Measurements from ENCODE around the gene MTCL1. TPM values are rescaled to one million over a fixed set of nuclear protein-coding genes. Genes with fewer than 3 reads are reported as not detected.

MTCL1 gene
- total RNA-seq, 1 donor from 2014 or later = 57.3 TPM

GRCh38 chr18:8792688-8793316 lies 87.4 kb downstream of the MTCL1 start:
- no peak for DNase-seq (ENCODE audit: low spot score)

GRCh38 chr18:8793445-8794155 lies 88.2 kb downstream of the MTCL1 start:
- no peak for DNase-seq (ENCODE audit: low spot score)

DNA sequence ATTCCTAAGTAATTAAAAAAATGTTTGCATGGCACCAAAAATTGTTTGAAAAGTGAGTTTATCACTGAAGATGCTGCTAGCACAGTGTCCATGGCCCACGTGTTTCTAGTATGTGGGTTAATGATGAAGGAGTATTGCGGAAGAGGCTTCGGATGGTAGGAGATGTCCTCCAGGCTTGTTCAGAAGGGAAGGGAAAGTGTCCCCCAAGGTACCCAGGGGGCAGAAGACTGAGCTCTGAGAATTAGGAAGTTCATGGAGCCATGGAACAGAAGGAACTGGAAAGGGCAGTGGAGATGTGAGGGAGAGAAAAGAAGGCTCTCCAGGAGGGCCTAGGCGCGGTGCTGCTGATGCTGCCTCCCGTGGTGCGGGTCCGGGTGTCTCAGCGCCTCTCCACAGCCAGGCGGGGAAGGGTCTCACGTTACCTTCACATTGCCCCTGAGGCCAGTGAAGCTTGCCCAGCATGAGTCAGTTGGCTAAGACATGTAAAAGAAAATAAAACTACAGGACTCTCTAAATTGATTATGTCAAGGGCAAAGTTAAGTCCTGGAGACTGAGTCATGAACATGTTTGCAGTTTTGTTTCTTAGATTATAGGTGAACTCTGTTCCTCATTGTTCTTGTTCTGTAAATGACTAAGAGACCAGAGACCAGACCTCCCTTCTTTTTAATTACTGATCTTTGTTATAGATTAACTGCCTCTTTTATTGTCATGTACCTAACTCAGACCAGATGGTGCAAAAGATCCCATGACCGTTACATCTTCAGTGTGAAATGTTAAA lies 89.0 kb downstream of the MTCL1 start:
- no peak for DNase-seq (ENCODE audit: low spot score)

GRCh38 chr18:8794934-8795280 lies 89.6 kb downstream of the MTCL1 start:
- no peak for DNase-seq (ENCODE audit: low spot score)

DNA sequence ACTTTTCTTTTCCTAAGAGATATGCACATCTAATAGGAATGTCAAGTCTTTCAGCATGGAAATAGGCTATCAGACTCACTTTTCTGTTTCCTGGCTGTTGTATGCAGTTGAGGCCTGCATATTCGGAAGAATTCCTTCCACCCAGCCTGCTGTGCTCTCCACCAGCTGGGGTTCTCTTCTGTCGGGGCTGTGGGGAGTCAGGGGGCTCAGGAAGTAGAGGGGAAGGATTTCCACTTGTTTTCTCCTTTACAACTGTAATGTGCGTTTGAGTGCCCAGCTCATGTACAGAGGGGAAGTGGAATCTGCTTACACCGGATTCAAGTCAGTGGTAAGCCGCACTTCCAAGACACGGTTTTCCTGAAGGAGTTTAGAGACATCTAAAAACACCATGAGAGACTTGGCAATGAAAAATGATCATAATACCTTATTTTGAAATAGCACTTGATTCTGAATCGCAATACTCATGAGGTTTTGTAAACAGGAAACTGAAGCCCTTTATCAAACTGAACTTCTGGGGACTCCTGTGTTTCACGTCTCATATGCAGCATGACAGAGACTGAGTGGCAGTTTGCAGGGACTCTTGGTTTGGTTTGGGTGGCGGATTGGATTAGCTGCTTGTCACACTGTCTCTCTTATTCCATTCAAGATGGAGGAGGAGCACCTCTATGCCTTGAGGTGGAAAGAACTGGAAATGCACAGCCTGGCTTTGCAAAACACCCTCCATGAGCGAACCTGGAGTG lies 90.4 kb downstream of the MTCL1 start:
- DNase-seq (ENCODE audit: low spot score) = no peak

DNA sequence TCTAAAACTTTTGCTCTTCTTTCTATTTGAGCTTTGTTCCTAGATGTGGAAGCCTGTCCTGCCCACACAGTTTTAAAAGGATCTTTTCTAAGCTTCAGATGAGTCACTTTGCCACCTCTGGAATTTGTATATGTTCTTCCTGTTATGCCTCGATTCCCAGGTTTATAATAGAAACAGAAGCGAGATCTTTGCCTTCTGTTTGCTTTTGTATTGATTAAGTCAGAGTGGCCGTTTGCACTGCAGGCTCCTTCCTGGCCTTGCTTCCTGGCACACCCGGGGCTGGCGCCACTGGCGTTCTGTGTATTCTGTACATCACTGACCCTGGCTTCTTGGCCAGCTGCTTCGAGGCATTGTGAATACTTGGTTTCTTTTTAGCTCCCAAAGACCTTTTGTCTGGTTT lies 91.8 kb downstream of the MTCL1 start:
- no peak for DNase-seq (ENCODE audit: low spot score)

GRCh38 chr18:8799001-8799400 lies 93.6 kb downstream of the MTCL1 start:
- DNase-seq (ENCODE audit: low spot score) = no peak

GRCh38 chr18:8799596-8800441 lies 94.5 kb downstream of the MTCL1 start:
- DNase-seq (ENCODE audit: low spot score) = peak; percentile 35

DNA sequence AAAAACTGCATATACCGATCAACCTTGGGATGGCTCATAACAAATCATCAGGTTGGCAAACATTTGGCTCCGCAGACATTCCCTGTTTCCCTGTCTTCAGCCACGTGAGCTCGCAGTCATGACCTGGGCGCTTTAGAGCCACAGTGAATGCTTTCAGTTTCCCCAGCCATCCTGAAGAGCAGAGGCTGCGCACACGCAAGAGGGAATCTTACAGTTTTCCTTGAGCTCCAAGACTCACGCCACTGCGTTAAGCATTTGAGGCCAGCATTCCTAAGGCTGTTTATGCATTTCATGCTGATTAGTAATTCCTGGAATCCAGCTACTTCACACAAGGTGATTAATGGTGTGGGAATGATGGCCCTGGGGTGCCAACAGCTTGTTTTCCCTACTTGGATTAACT lies 95.1 kb downstream of the MTCL1 start:
- DNase-seq (ENCODE audit: low spot score) = peak; percentile 62

- no peak for DNase-seq (ENCODE audit: low spot score)
These were observed 95.5 kb downstream of the MTCL1 start for GRCh38 chr18:8800876-8801262.

DNA sequence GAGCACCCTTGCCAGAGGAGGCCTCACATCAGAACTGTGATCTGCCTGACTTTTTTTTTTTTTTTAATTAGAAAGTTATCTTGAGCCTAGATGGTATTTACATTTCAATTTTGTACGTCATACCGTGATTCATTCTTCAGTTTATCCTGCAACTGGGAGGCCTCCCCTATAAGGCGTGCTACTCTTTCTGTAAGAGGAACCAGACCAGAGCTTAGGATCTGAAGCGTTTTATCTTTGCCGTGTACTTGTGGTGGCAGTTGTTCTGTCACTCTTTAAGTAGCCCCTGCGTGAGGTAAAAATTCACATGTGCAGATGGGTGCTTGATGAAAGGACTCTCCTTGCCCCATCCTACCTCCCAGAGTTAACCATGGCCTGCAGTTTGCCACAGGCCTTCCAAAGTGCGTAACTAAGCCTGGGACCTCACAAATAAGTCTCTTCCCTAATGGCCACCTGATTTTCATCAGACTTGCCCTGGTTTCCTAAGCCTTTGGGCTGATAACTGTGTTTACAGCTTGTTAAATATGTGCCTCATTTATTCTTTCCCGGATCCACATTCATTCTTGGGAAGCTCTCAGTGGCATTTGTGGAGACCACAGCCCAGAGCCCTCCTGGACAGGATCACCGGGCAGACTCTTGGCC lies 96.0 kb downstream of the MTCL1 start:
- DNase-seq (ENCODE audit: low spot score) = peak; percentile 78

DNA sequence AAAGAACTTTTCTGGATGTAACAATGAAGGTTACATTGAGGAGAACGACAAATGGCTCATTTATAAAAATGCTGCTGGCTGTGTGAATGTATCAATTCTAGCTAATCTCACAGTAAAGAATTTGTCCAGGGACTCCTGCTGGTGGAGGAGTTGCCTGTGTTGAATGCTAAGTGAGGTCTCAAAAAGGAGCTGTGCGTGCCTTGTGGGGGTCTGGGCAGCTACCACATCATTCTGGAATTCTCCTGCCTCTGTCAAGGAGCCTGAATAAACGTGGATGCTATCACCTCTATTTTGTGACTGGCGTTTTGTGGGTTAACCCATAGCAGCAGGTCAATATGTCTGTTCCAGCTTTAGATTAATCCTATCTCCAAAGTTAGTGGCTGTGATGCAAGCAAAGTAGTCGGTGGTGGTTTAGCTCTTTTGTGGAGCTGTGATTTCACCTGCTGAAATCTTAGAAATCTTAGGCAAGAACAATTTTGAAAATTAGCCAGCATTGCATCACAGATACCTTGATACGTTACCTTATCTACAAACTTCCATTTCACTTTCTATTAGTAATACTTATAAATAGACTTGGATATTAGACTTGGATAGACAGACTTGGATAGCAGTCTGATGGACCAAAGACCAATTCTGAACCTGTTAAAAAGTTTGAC lies 96.8 kb downstream of the MTCL1 start:
- no peak for DNase-seq (ENCODE audit: low spot score)

- DNase-seq (ENCODE audit: low spot score) = no peak
These were observed 97.9 kb downstream of the MTCL1 start for GRCh38 chr18:8803063-8803795.

DNA sequence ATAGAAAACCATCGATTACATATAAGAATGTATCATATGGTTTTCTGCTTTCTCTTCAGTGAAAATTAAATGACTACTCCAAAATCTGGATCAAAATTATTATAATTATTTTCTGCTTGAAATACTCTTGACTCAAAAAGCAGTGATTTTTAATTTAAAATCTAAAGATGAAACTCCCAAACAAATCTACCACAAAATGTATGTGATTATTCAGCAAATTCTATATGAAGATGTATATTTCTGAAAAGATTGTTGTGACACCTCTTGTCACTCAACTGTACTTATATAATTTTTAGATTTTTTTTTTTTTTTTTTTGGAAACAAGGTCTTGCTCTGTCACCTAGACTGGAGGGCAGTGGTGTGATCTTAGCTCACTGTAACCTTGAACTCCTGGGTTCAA lies 98.6 kb downstream of the MTCL1 start:
- DNase-seq (ENCODE audit: low spot score) = no peak

DNA sequence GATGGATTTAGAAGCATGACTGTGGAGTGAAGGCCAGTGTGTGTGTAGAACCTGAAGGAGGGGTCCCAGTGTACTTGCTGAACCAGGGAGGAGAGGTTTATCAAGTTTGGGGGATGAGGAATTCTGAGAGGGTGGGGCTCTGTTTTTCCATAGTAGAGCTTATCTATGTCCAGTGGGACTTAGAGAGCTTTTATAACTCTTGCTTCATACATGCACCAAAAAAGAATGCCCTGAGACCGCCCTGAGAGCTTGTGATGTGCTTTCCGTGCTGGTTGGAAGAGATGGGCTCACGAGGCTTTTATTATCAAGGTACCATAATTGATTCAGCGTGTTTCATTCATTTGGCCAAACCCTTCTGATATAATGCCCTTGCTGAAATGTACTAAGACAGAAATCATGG lies 100.2 kb downstream of the MTCL1 start:
- peak; percentile 86 for DNase-seq (ENCODE audit: low spot score)

DNA sequence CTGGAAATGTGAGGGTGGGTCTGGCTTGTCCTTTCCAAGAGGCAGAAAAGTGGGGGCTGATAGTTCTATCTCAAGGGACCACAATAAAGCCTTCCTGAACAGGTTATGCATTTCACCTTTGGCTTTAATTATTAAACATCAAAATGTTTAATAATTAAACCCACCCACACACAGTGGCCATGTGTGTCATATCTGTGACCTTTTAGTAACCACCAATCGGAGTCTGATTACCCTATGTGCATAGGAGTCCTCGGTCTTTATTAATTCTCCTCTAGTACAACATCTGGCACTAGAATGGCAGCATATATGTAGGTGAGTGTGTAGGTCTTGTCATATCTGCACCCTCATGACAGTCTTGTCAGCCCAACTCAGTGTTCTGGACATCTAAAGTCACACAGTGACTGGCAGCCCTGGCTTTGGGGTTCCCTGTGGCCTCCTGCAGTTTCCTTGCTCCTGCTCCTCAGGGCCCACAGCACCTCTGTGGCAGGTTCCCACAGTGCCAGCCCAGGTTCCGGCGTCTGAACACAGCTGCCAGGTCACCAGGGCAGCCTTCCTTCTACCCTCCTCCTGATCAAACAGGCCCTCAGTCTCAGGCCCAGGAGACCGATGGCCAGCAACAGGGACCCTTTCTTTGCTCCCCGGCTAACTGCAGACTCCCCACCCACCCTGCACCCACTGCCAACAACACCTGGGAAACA lies 100.9 kb downstream of the MTCL1 start:
- no peak for DNase-seq (ENCODE audit: low spot score)

- DNase-seq (ENCODE audit: low spot score) = peak; percentile 26
These were observed 101.6 kb downstream of the MTCL1 start for GRCh38 chr18:8806798-8807487.

- DNase-seq (ENCODE audit: low spot score) = no peak
These were observed 102.1 kb downstream of the MTCL1 start for GRCh38 chr18:8807488-8807805.

Data from umbilical cord (tissue), 2 donors.